Mesenchymal stem cell (in vitro differentiated cells and primary cell): Measurements from ENCODE around the gene ECD.
"Not testable (repeated sequence)": the region's sequence is repeated elsewhere in the genome, so short reads cannot be mapped to it uniquely, and the experiment has no call there.

Experiments used
- DNase-seq: peaks from one replicate; pipeline ENCODE4 v3.0.0-alpha.2; 2013
- H2AFZ ChIP-seq: one replicate; pipeline ENCODE4 v1.6.1; 2013; ENCODE audit warnings: low read depth, mild to moderate bottlenecking, control low read depth, inconsistent platforms, low read length, moderate library complexity
- H2AK5ac ChIP-seq: 2 replicates; pipeline ENCODE4 v1.6.1; 2013; ENCODE audit warnings: low read length, moderate library complexity, mild to moderate bottlenecking, inconsistent platforms; ENCODE audit not compliant: severe bottlenecking
- H2BK120ac ChIP-seq: one replicate; pipeline ENCODE4 v1.6.1; 2013; ENCODE audit warnings: low read depth, mild to moderate bottlenecking, inconsistent platforms, low read length, moderate library complexity
- H2BK12ac ChIP-seq, 2 experiments: one replicate each; pipeline ENCODE4 v1.6.1; 2013; ENCODE audit warnings: inconsistent platforms in 2 of 2, low read length in 2 of 2, mild to moderate bottlenecking in 2 of 2, moderate library complexity in 2 of 2, control low read depth in 1 of 2
- H2BK15ac ChIP-seq: one replicate; pipeline ENCODE4 v1.6.1; 2013; ENCODE audit warnings: mild to moderate bottlenecking, low read depth, inconsistent platforms; ENCODE audit not compliant: poor library complexity, severe bottlenecking
- H2BK5ac ChIP-seq: 2 replicates; pipeline ENCODE4 v1.6.1; 2013; ENCODE audit warnings: low read depth, mild to moderate bottlenecking, low read length, control low read depth, inconsistent platforms; ENCODE audit not compliant: poor library complexity, severe bottlenecking
- H3K14ac ChIP-seq, 2 experiments: one replicate each; pipeline ENCODE4 v1.6.1; 2013; ENCODE audit warnings: inconsistent platforms in 2 of 2, low read length in 2 of 2, control low read depth in 1 of 2, mild to moderate bottlenecking in 1 of 2, moderate library complexity in 1 of 2
- H3K18ac ChIP-seq, 2 experiments: one replicate each; pipeline ENCODE4 v1.6.1; 2013; ENCODE audit warnings: inconsistent platforms in 2 of 2, low read length in 2 of 2, control low read depth in 1 of 2, low read depth in 1 of 2, mild to moderate bottlenecking in 1 of 2
- H3K23ac ChIP-seq, 2 experiments: one replicate each; pipeline ENCODE4 v1.6.1; 2013; ENCODE audit warnings: inconsistent platforms in 2 of 2, low read length in 2 of 2, mild to moderate bottlenecking in 2 of 2, moderate library complexity in 2 of 2, control low read depth in 1 of 2
- H3K27ac ChIP-seq: 2 replicates; pipeline ENCODE4 v1.5.1; 2013; ENCODE audit warnings: mild to moderate bottlenecking, moderate library complexity, low read length, control low read depth, inconsistent platforms; ENCODE audit not compliant: poor library complexity, severe bottlenecking
- H3K27me3 ChIP-seq, 2 experiments: 2 replicates each; pipeline versions ENCODE4 v1.6.1 to v1.7.0; 2013; ENCODE audit warnings: low read length in 2 of 2, mild to moderate bottlenecking in 2 of 2, moderate library complexity in 2 of 2, control low read depth in 1 of 2, inconsistent platforms in 1 of 2; ENCODE audit not compliant: control insufficient read depth in 1 of 2, insufficient read depth in 1 of 2
- H3K36me3 ChIP-seq, 2 experiments: 2 replicates each; pipeline versions ENCODE4 v1.6.1 to v1.7.0; 2013; ENCODE audit warnings: low read length in 2 of 2, control low read depth in 1 of 2, inconsistent platforms in 1 of 2, low read depth in 1 of 2, mild to moderate bottlenecking in 1 of 2; ENCODE audit not compliant: insufficient read depth in 2 of 2, control insufficient read depth in 1 of 2
- H3K4ac ChIP-seq, 2 experiments: one replicate each; pipeline ENCODE4 v1.6.1; 2013; ENCODE audit warnings: inconsistent platforms in 2 of 2, low read length in 2 of 2, mild to moderate bottlenecking in 2 of 2, moderate library complexity in 2 of 2, control low read depth in 1 of 2, low read depth in 1 of 2
- H3K4me1 ChIP-seq: 2 replicates; pipeline ENCODE4 v1.6.1; 2013; ENCODE audit warnings: low read depth, low read length, control low read depth; ENCODE audit not compliant: control insufficient read depth, insufficient read depth
- H3K4me2 ChIP-seq: 2 replicates; pipeline ENCODE4 v1.6.1; 2013; ENCODE audit warnings: low read length, mild to moderate bottlenecking, inconsistent platforms; ENCODE audit not compliant: poor library complexity, severe bottlenecking
- H3K4me3 ChIP-seq, 2 experiments: 2 replicates each; pipeline versions ENCODE4 v1.5.1 to v1.7.0; 2013; ENCODE audit warnings: low read length in 2 of 2, mild to moderate bottlenecking in 2 of 2, control low read depth in 1 of 2, low read depth in 1 of 2; ENCODE audit not compliant: insufficient read depth in 1 of 2
- H3K79me1 ChIP-seq: replicated peaks from 2 replicates; pipeline ENCODE4 v1.6.1; 2013; ENCODE audit warnings: mild to moderate bottlenecking, control low read depth, low read length, inconsistent platforms; ENCODE audit not compliant: poor library complexity, severe bottlenecking
- H3K9ac ChIP-seq: 2 replicates; pipeline ENCODE4 v1.7.0; 2013; ENCODE audit warnings: mild to moderate bottlenecking, low read length, moderate library complexity
- H3K9me3 ChIP-seq: 2 replicates; pipeline ENCODE4 v1.7.0; 2013; ENCODE audit warnings: mild to moderate bottlenecking, low read length; ENCODE audit not compliant: control insufficient read depth
- H4K8ac ChIP-seq: one replicate; pipeline ENCODE4 v1.6.1; 2013; ENCODE audit warnings: inconsistent platforms, mild to moderate bottlenecking, low read length, moderate library complexity
- H4K91ac ChIP-seq: one replicate; pipeline ENCODE4 v1.6.1; 2013; ENCODE audit warnings: mild to moderate bottlenecking, low read length, inconsistent platforms
- WGBS: methylation state at CpG from one replicate; pipeline ENCODE4 v1.1.7; 2013; ENCODE audit warnings: mixed read lengths; 5-methylcytosine and 5-hydroxymethylcytosine counted together

ECD gene

DNA sequence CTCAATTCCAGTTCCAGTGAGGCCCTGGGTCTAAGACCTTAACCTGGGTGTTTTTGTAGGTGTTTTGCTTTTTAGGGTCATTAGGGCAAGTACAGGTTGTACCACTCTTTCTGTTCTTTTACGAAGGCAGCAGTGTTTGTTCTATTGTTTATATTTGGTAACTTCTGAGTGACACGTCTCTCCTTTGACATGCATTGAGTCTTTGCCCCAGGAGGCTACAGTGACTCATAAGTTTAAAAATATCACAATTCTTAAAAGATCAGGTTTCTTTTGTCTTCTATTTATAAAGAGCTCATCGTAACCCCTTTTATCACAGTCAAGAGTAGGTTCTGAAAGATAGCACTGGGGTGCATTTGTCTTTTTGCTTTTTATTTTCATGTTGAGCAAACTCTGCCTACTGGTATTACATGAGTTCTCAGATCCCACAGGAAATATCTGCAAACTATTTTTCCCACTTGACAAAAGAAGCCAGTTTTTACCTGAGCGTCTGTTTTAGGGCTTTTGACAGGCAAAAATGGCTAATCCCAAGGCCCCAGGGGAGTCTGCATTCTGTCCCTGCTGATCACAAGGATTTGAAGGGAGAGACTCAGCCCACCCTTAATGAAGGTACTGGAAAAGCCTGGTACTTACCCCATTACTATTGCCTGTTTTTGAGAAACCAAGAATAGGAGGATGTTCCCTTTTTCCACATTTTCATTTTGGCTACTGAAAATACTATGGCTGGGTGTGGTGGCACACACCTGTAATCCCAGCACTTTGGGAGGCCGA, 49.6 kb downstream of the ECD start:
- Histone ChIP-seq H2BK120ac (no peak overlapping the region), H4K8ac (no peak overlapping the region), H4K91ac (no peak overlapping the region), H3K9me3 (no peaks in the 10 kb centered on the region), H3K9ac (peak overlapping the region; percentile 64), H3K36me3 (peaks cover 0 to 21% of the 10 kb centered on the region in 2 experiments), H3K4me3 (peak overlapping the region in 1 of 2 experiments; percentile 37), H3K14ac (no peak overlapping the region), H3K18ac (no peak overlapping the region), H2AK5ac (peak overlapping the region; percentile 89), H2BK15ac (no peak overlapping the region), H3K27ac (no peak overlapping the region), H3K23ac (no peak overlapping the region), H3K4me2 (peak overlapping the region; percentile 29), H2AFZ (no peak overlapping the region), H3K4ac (no peak overlapping the region), H3K79me1 (peaks cover 5% of the 10 kb centered on the region), H2BK5ac (no peak overlapping the region), H3K27me3 (no peaks in the 10 kb centered on the region), H3K4me1 (peaks cover 4% of the 10 kb centered on the region), H2BK12ac (no peak overlapping the region)
- DNase-seq: peak; percentile 67
- WGBS: 60% methylated on average over 3 of the region's 5 CpGs

DNA sequence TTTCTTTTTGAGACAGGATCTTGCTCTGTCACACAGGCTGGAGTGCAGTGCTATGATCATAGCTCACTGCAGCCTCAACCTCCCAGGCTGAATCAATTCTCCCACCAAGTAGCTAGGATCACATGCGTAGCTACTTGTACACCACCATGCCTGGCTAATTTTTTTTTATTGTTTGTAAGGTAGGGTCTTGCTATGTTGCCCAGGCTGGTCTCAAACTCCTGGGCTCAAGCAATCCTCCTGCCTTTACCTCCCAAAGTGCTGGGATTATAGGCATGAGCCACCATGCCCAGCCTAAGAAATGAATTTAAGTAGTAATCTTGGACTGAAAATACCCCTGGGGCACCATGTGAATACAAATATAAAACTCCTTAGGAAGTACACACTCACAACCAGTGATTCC, 51.8 kb downstream of the ECD start:
- no CpG with 5 or more reads among the region's 1 CpG for WGBS

DNA sequence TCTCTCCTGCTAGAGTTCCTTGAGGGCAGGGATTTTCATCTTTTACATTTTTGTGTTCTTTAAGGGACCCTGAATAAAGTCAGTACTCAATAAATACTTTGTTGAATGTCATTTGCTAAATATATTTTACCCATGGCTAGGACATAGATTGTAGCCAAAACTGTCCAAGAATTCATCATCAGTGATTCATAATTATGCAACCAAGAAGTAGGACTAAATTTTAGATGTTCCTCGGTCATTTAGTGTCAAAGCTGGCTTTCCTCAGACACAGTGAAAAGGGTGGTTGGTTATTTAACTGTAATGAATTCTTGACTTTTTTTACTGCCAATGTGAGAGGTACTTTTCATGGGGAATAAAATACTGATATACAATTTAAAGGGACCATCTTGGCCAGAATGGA, 54.3 kb downstream of the ECD start:
- WGBS: 100% methylated on average over 1 of the region's 1 CpG
- Histone ChIP-seq H2BK5ac (no peak overlapping the region), H3K14ac (no peak overlapping the region), H3K4me2 (no peak overlapping the region), H2BK120ac (no peak overlapping the region), H3K4ac (no peak overlapping the region), H2BK12ac (no peak overlapping the region), H3K36me3 (peaks cover 0 to 12% of the 10 kb centered on the region in 2 experiments), H2AFZ (no peak overlapping the region), H3K23ac (no peak overlapping the region), H3K4me1 (no peaks in the 10 kb centered on the region), H3K9ac (peak overlapping the region; percentile 30), H4K91ac (no peak overlapping the region), H2BK15ac (no peak overlapping the region), H3K27ac (no peak overlapping the region), H3K27me3 (no peaks in the 10 kb centered on the region), H4K8ac (no peak overlapping the region), H2AK5ac (no peak overlapping the region), H3K18ac (no peak overlapping the region), H3K79me1 (peaks cover 7% of the 10 kb centered on the region), H3K4me3 (no peak overlapping the region), H3K9me3 (no peaks in the 10 kb centered on the region)
- DNase-seq: no peak

More for the DNA sequence above, 51.8 kb downstream of the ECD start:
- Histone ChIP-seq H3K9me3 (no peaks in the 10 kb centered on the region), H4K91ac (no peak overlapping the region), H3K23ac (no peak overlapping the region), H3K27me3 (no peaks in the 10 kb centered on the region), H3K14ac (no peak overlapping the region), H3K27ac (no peak overlapping the region), H3K4me2 (no peak overlapping the region), H3K4ac (no peak overlapping the region), H2AK5ac (no peak overlapping the region), H2BK15ac (no peak overlapping the region), H3K9ac (no peak overlapping the region), H3K4me1 (peaks cover 3% of the 10 kb centered on the region), H2BK120ac (no peak overlapping the region), H3K36me3 (peaks cover 0 to 8% of the 10 kb centered on the region in 2 experiments), H3K4me3 (no peak overlapping the region), H2AFZ (no peak overlapping the region), H2BK5ac (no peak overlapping the region), H2BK12ac (no peak overlapping the region), H3K18ac (no peak overlapping the region), H4K8ac (no peak overlapping the region), H3K79me1 (peaks cover 5% of the 10 kb centered on the region)
- no peak for DNase-seq

DNA sequence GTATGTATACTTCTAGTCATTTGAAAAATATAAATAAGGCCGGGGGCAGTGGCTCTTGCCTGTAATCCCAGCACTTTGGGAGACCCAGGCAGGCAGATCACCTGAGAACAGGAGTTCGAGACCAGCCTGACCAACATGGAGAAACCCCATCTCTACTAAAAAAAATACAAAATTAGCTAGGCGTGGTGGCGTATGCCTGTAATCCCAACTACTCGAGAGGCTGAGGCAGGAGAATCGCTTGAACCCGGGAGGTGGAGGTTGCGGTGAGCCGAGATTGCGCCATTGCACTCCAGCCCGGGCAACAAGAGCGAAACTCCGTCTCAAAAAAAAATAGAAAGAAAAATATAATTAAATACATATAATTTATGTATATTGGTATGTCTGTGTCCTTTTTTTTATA, 55.8 kb downstream of the ECD start:
- not testable (repeated sequence) for H3K27ac ChIP-seq, H3K4me1 ChIP-seq, H2BK15ac ChIP-seq, H2AK5ac ChIP-seq, H2AFZ ChIP-seq, H2BK120ac ChIP-seq, H3K23ac ChIP-seq, H4K8ac ChIP-seq, H2BK5ac ChIP-seq, H4K91ac ChIP-seq, DNase-seq, H3K9me3 ChIP-seq, H3K18ac ChIP-seq, H3K4me3 ChIP-seq, H3K4ac ChIP-seq, H3K27me3 ChIP-seq, H2BK12ac ChIP-seq, H3K79me1 ChIP-seq, H3K4me2 ChIP-seq, H3K14ac ChIP-seq
- 98% methylated on average over 7 of the region's 13 CpGs for WGBS
- Histone ChIP-seq H3K9ac (peak overlapping the region; percentile 94), H3K36me3 (peaks cover 0 to 14% of the 10 kb centered on the region in 2 experiments)
